Measurements from ENCODE around the gene SEMA4B.

The SEMA4B gene

GRCh38 chr15:90165659-90166489, 35.3 kb upstream of the SEMA4B start:
- Mint-ChIP-seq H3K4me1 (peaks cover 44% of the 10 kb centered on the region), H3K36me3 (ENCODE audit: low read depth) (no peaks in the 10 kb centered on the region), H3K27me3 (ENCODE audit: low read depth, poor library complexity) (peaks cover 7% of the 10 kb centered on the region), H3K4me3 (no peak overlapping the region), H3K9me3 (peaks cover 5% of the 10 kb centered on the region), H3K27ac (peak overlapping the region; percentile 92)
- TF ChIP-seq CTCF (IDR thresholded peaks at IDR 0.05) = no peak
- DNase-seq = peak; percentile 49

- H3K4me1 Mint-ChIP-seq = peaks cover 32% of the 10 kb centered on the region
- no peaks in the 10 kb centered on the region for H3K36me3 Mint-ChIP-seq (ENCODE audit: low read depth)
- TF ChIP-seq CTCF (IDR thresholded peaks at IDR 0.05) = no peak
- H3K9me3 Mint-ChIP-seq = peaks cover 5% of the 10 kb centered on the region
- no peak for DNase-seq
- peak overlapping the region; percentile 61 for H3K27ac Mint-ChIP-seq
- no peak overlapping the region for H3K4me3 Mint-ChIP-seq
- H3K27me3 Mint-ChIP-seq (ENCODE audit: low read depth, poor library complexity) = peaks cover 7% of the 10 kb centered on the region
Measured at GRCh38 chr15:90167121-90167520, 34.0 kb upstream of the SEMA4B start.

GRCh38 chr15:90171623-90172022, 29.5 kb upstream of the SEMA4B start:
- Mint-ChIP-seq H3K27me3 (ENCODE audit: low read depth, poor library complexity) (peaks cover 10% of the 10 kb centered on the region), H3K27ac (no peak overlapping the region), H3K9me3 (peaks cover 8% of the 10 kb centered on the region), H3K4me1 (peaks cover 27% of the 10 kb centered on the region), H3K36me3 (ENCODE audit: low read depth) (no peaks in the 10 kb centered on the region), H3K4me3 (no peak overlapping the region)
- no peak for DNase-seq
- no peak for TF ChIP-seq CTCF (IDR thresholded peaks at IDR 0.05)

GRCh38 chr15:90173372-90173771, 27.8 kb upstream of the SEMA4B start:
- Mint-ChIP-seq H3K9me3 (peaks cover 3% of the 10 kb centered on the region), H3K27me3 (ENCODE audit: low read depth, poor library complexity) (peaks cover 10% of the 10 kb centered on the region), H3K4me1 (peaks cover 31% of the 10 kb centered on the region), H3K4me3 (no peak overlapping the region), H3K36me3 (ENCODE audit: low read depth) (no peaks in the 10 kb centered on the region), H3K27ac (no peak overlapping the region)
- TF ChIP-seq CTCF (IDR thresholded peaks at IDR 0.05) = no peak
- no peak for DNase-seq

GRCh38 chr15:90174140-90174875, 26.8 kb upstream of the SEMA4B start:
- Mint-ChIP-seq H3K4me3 (no peak overlapping the region), H3K27me3 (ENCODE audit: low read depth, poor library complexity) (peaks cover 13% of the 10 kb centered on the region), H3K27ac (no peak overlapping the region), H3K9me3 (peaks cover 7% of the 10 kb centered on the region), H3K36me3 (ENCODE audit: low read depth) (no peaks in the 10 kb centered on the region), H3K4me1 (peaks cover 33% of the 10 kb centered on the region)
- no peak for DNase-seq
- no peak for TF ChIP-seq CTCF (IDR thresholded peaks at IDR 0.05)
